ENCODE data around the gene SPTLC3.

SPTLC3 gene

DNA sequence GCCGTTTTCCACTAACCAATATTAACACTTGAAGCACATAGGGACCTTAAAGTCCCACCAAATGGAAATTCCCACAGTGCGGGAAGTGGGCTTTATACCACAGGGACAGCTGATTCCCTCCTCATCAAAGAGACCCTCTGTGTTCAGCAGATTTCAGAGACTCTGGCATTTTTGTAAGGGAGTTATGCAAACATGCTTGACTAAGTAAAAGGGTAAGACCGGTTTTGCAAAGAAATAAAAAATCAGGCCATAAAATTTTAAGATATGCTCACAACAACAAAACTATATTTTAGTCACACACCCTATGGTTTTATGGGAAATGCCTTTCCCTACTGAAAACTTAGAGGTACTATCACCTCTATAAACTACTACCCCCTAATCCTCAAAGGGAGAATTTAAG is 45.4 kb upstream of the SPTLC3 start:
- no peak for TF ChIP-seq ZNF70 (CRISPR knock-in tag; IDR thresholded peaks at IDR 0.05)
- no peak for TF ChIP-seq TCF4 (CRISPR knock-in tag; IDR thresholded peaks at IDR 0.05; ENCODE audit: borderline replicate concordance)
- no peak for TF ChIP-seq TOX (CRISPR knock-in tag; IDR thresholded peaks at IDR 0.05; ENCODE audit: borderline replicate concordance)
- TF ChIP-seq ZFP3 (CRISPR knock-in tag; IDR thresholded peaks at IDR 0.05), result no peak
- TF ChIP-seq PPARA (CRISPR knock-in tag; IDR thresholded peaks at IDR 0.05; ENCODE audit: borderline replicate concordance), result no peak
- TF ChIP-seq POU6F1 (CRISPR knock-in tag; IDR thresholded peaks at IDR 0.05; ENCODE audit: borderline replicate concordance, low read depth), result no peak
- ATAC-seq, result no peak

GRCh38 chr20:12965212-12965869 is 43.4 kb upstream of the SPTLC3 start:
- TF ChIP-seq CSRNP3 (CRISPR knock-in tag; IDR thresholded peaks at IDR 0.05), result no peak
- TF ChIP-seq ISL1 (CRISPR knock-in tag; IDR thresholded peaks at IDR 0.05), result no peak
- no peak for TF ChIP-seq BACH2 (CRISPR knock-in tag; IDR thresholded peaks at IDR 0.05; ENCODE audit: borderline replicate concordance)
- TF ChIP-seq, protein P1, sequence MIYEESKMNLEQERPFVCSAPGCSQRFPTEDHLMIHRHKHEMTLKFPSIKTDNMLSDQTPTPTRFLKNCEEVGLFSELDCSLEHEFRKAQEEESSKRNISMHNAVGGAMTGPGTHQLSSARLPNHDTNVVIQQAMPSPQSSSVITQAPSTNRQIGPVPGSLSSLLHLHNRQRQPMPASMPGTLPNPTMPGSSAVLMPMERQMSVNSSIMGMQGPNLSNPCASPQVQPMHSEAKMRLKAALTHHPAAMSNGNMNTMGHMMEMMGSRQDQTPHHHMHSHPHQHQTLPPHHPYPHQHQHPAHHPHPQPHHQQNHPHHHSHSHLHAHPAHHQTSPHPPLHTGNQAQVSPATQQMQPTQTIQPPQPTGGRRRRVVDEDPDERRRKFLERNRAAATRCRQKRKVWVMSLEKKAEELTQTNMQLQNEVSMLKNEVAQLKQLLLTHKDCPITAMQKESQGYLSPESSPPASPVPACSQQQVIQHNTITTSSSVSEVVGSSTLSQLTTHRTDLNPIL (CRISPR knock-in tag; IDR thresholded peaks at IDR 0.05; ENCODE audit: low read depth), result no peak
- no peak for TF ChIP-seq CSDC2 (CRISPR knock-in tag; IDR thresholded peaks at IDR 0.05)
- TF ChIP-seq, protein P2, sequence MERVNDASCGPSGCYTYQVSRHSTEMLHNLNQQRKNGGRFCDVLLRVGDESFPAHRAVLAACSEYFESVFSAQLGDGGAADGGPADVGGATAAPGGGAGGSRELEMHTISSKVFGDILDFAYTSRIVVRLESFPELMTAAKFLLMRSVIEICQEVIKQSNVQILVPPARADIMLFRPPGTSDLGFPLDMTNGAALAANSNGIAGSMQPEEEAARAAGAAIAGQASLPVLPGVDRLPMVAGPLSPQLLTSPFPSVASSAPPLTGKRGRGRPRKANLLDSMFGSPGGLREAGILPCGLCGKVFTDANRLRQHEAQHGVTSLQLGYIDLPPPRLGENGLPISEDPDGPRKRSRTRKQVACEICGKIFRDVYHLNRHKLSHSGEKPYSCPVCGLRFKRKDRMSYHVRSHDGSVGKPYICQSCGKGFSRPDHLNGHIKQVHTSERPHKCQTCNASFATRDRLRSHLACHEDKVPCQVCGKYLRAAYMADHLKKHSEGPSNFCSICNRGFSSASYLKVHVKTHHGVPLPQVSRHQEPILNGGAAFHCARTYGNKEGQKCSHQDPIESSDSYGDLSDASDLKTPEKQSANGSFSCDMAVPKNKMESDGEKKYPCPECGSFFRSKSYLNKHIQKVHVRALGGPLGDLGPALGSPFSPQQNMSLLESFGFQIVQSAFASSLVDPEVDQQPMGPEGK (CRISPR knock-in tag; IDR thresholded peaks at IDR 0.05; ENCODE audit: borderline replicate concordance), result no peak
- TF ChIP-seq, protein P3, sequence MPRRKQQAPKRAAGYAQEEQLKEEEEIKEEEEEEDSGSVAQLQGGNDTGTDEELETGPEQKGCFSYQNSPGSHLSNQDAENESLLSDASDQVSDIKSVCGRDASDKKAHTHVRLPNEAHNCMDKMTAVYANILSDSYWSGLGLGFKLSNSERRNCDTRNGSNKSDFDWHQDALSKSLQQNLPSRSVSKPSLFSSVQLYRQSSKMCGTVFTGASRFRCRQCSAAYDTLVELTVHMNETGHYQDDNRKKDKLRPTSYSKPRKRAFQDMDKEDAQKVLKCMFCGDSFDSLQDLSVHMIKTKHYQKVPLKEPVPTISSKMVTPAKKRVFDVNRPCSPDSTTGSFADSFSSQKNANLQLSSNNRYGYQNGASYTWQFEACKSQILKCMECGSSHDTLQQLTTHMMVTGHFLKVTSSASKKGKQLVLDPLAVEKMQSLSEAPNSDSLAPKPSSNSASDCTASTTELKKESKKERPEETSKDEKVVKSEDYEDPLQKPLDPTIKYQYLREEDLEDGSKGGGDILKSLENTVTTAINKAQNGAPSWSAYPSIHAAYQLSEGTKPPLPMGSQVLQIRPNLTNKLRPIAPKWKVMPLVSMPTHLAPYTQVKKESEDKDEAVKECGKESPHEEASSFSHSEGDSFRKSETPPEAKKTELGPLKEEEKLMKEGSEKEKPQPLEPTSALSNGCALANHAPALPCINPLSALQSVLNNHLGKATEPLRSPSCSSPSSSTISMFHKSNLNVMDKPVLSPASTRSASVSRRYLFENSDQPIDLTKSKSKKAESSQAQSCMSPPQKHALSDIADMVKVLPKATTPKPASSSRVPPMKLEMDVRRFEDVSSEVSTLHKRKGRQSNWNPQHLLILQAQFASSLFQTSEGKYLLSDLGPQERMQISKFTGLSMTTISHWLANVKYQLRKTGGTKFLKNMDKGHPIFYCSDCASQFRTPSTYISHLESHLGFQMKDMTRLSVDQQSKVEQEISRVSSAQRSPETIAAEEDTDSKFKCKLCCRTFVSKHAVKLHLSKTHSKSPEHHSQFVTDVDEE (CRISPR knock-in tag; IDR thresholded peaks at IDR 0.05), result no peak
- no peak for TF ChIP-seq OSR1 (CRISPR knock-in tag; IDR thresholded peaks at IDR 0.05)
- TF ChIP-seq ESRRG (CRISPR knock-in tag; IDR thresholded peaks at IDR 0.05), result no peak
- no peak for TF ChIP-seq GLIS3 (CRISPR knock-in tag; IDR thresholded peaks at IDR 0.05)
- TF ChIP-seq SNAI2 (CRISPR knock-in tag; IDR thresholded peaks at IDR 0.05), result no peak
- TF ChIP-seq ZC3H10 (CRISPR knock-in tag; IDR thresholded peaks at IDR 0.05), result no peak
- no peak for TF ChIP-seq ZFP30 (CRISPR knock-in tag; IDR thresholded peaks at IDR 0.05)
- no peak for TF ChIP-seq ZNF8 (CRISPR knock-in tag; IDR thresholded peaks at IDR 0.05)
- TF ChIP-seq RARB (CRISPR knock-in tag; IDR thresholded peaks at IDR 0.05), result no peak
- no peak for TF ChIP-seq ZNF565 (CRISPR knock-in tag; conservative IDR thresholded peaks at IDR 0.05; ENCODE audit: low read depth)
- no peak for ATAC-seq

DNA sequence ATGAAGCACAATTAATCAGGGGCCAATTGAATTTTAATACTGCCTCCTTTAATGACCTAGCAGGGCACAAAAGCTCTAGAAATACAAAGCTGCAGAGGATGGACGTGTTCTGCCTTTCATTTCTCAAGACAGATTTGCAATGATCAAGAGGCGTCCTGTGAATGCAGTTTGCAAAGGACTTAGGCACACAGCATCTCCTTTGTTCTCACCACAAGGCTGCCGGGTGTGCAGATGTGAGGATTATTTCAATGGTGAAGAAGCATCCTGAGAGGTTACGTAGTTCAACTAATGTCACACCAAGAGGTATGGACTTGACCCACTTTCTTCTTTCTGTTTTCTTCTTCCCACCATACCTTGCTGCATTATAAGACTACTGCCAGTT is 42.9 kb upstream of the SPTLC3 start:
- ATAC-seq, result no peak
- TF ChIP-seq ZC3H10 (CRISPR knock-in tag; IDR thresholded peaks at IDR 0.05), result no peak
- TF ChIP-seq CSRNP3 (CRISPR knock-in tag; IDR thresholded peaks at IDR 0.05), result no peak
- no peak for TF ChIP-seq CSDC2 (CRISPR knock-in tag; IDR thresholded peaks at IDR 0.05)
- no peak for TF ChIP-seq RARB (CRISPR knock-in tag; IDR thresholded peaks at IDR 0.05)
- TF ChIP-seq ZFP30 (CRISPR knock-in tag; IDR thresholded peaks at IDR 0.05), result no peak
- no peak for TF ChIP-seq ZFP3 (CRISPR knock-in tag; IDR thresholded peaks at IDR 0.05)
- no peak for TF ChIP-seq POU6F1 (CRISPR knock-in tag; IDR thresholded peaks at IDR 0.05; ENCODE audit: borderline replicate concordance, low read depth)
- TF ChIP-seq, protein P1 (CRISPR knock-in tag; IDR thresholded peaks at IDR 0.05; ENCODE audit: low read depth), result no peak
- TF ChIP-seq PPARA (CRISPR knock-in tag; IDR thresholded peaks at IDR 0.05; ENCODE audit: borderline replicate concordance), result no peak
- TF ChIP-seq OSR1 (CRISPR knock-in tag; IDR thresholded peaks at IDR 0.05), result no peak
- no peak for TF ChIP-seq ARNTL (CRISPR knock-in tag; IDR thresholded peaks at IDR 0.05; ENCODE audit: borderline replicate concordance, low read depth)
- no peak for TF ChIP-seq TOX (CRISPR knock-in tag; IDR thresholded peaks at IDR 0.05; ENCODE audit: borderline replicate concordance)
- TF ChIP-seq ZNF70 (CRISPR knock-in tag; IDR thresholded peaks at IDR 0.05), result no peak

Measured in SK-N-SH treated with all-trans-retinoic acid at 6 μM for 48 hours (cell line).